Keratinocyte (primary cell): ENCODE results near the gene TMC8. TPM values are rescaled to one million over a fixed set of nuclear protein-coding genes. Genes with fewer than 3 reads are reported as not detected.

Source experiments
- DNase-seq: peaks from one replicate; pipeline ENCODE4 v3.0.0-alpha.2; 2011; ENCODE audit warnings: low read depth, missing footprints, low spot score
- FAIRE-seq: peaks from 2 replicates; lab custom pipeline; 2011; peaks lifted over from hg19 to GRCh38; lab: Jason Lieb, UNC
- H2AFZ ChIP-seq: 2 replicates; pipeline ENCODE4 v1.6.0; 2012; ENCODE audit warnings: low read length, control low read depth, inconsistent platforms; ENCODE audit not compliant: control insufficient read depth
- H3K27ac ChIP-seq: 2 replicates; pipeline ENCODE4 v1.5.1; 2011; ENCODE audit warnings: low read length; ENCODE audit not compliant: control insufficient read depth, insufficient read depth
- H3K27me3 ChIP-seq: 3 replicates; pipeline ENCODE4 v1.6.0; 2011; ENCODE audit warnings: low read length; ENCODE audit not compliant: control insufficient read depth, insufficient read depth; ENCODE audit errors: extremely low read depth
- H3K36me3 ChIP-seq, 2 experiments: 2 replicates in 1 of 2; 3 replicates in 1 of 2; pipeline ENCODE4 v1.5.1; 2011; ENCODE audit warnings: low read length in 2 of 2, mild to moderate bottlenecking in 1 of 2; ENCODE audit not compliant: control insufficient read depth in 2 of 2, insufficient read depth in 2 of 2; ENCODE audit errors: extremely low read depth in 1 of 2
- H3K4me1 ChIP-seq: 3 replicates; pipeline ENCODE4 v1.5.1; 2011; ENCODE audit warnings: low read length; ENCODE audit not compliant: control insufficient read depth, insufficient read depth; ENCODE audit errors: extremely low read depth
- H3K4me2 ChIP-seq: 3 replicates; pipeline ENCODE4 v1.6.0; 2011; ENCODE audit warnings: low read depth, low read length; ENCODE audit not compliant: control insufficient read depth, insufficient read depth; ENCODE audit errors: extremely low read depth
- H3K4me3 ChIP-seq, 3 experiments: fragments of 200-600 bp in 1 of 3; sonication (generic) in 1 of 3; 2 replicates in 2 of 3; 3 replicates in 1 of 3; pipeline ENCODE4 v1.5.1; 2011 to 2016; ENCODE audit warnings: low read length in 3 of 3, mild to moderate bottlenecking in 3 of 3, control low read depth in 2 of 3, inconsistent platforms in 1 of 3, low read depth in 1 of 3, mixed read lengths in 1 of 3, mixed run types in 1 of 3, moderate library complexity in 1 of 3; ENCODE audit not compliant: control insufficient read depth in 2 of 3, insufficient read depth in 2 of 3; ENCODE audit errors: extremely low read depth in 1 of 3
- H3K79me2 ChIP-seq: 2 replicates; pipeline ENCODE4 v1.6.0; 2012; ENCODE audit warnings: low read length; ENCODE audit not compliant: control insufficient read depth, insufficient read depth
- H3K9ac ChIP-seq: 3 replicates; pipeline ENCODE4 v1.6.0; 2011; ENCODE audit warnings: low read length; ENCODE audit not compliant: control insufficient read depth, insufficient read depth; ENCODE audit errors: extremely low read depth
- H3K9me1 ChIP-seq: 3 replicates; pipeline ENCODE4 v1.6.0; 2011; ENCODE audit warnings: low read length; ENCODE audit not compliant: control insufficient read depth, insufficient read depth; ENCODE audit errors: extremely low read depth
- H3K9me3 ChIP-seq: 2 replicates; pipeline ENCODE4 v1.5.1; 2012; ENCODE audit warnings: low read depth, low read length; ENCODE audit not compliant: control insufficient read depth
- H4K20me1 ChIP-seq: 3 replicates; pipeline ENCODE4 v1.6.0; 2011; ENCODE audit warnings: low read length; ENCODE audit not compliant: control insufficient read depth, insufficient read depth; ENCODE audit errors: extremely low read depth
- CTCF ChIP-seq, 3 experiments: IDR thresholded peaks in 1 of 3; conservative IDR thresholded peaks in 1 of 3; optimal IDR thresholded peaks in 1 of 3; 2 replicates in 2 of 3; 3 replicates in 1 of 3; pipeline versions ENCODE3 to v1.5.1; 2011; ENCODE audit warnings: low read length in 3 of 3, mild to moderate bottlenecking in 3 of 3, moderate library complexity in 2 of 3, control low read depth in 1 of 3, inconsistent platforms in 1 of 3; ENCODE audit not compliant: insufficient read depth in 2 of 3; ENCODE audit errors: extremely low read depth in 1 of 3
- EZH2 ChIP-seq: IDR thresholded peaks from one replicate; pipeline ENCODE4 v1.6.1; 2012; ENCODE audit warnings: inconsistent platforms, mild to moderate bottlenecking, low read length, moderate library complexity
- dilution Hi-C: fragments of 300-500 bp; cut with MboI; formaldehyde crosslinking; loops from one replicate; pipeline ENCODE4 v1.7.0; 2020; ENCODE audit warnings: low sequenced_read_pairs; ENCODE audit not compliant: extremely low pct_ligation_motif_present
- polyA plus RNA-seq, 5 experiments: library from polyadenylated mRNA; depleted of rRNA in 3 of 5; stranded (reverse) in 3 of 5; stranded (forward) in 1 of 5; unstranded in 1 of 5; fragments of >200 nt; gene quantifications; 1 replicate in 1 of 5; 2 replicates in 3 of 5; 3 replicates in 1 of 5; pipeline versions ENCODE4 v1.2.1 to v1.2.3, GENCODE V29; 2011 to 2012; ENCODE audit warnings: missing spikeins in 2 of 5, low read depth in 1 of 5, low replicate concordance in 1 of 5

Gene TMC8
- polyA plus RNA-seq, 1 donor (not counting 4 experiments of a cell fraction or from before 2014, with no cell fraction given): 0.14 TPM

GRCh38 chr17:78134899-78135385 is 4.4 kb downstream of the TMC8 start:
- Histone ChIP-seq H3K27me3 (peaks cover 31% of the 10 kb centered on the region), H3K36me3 (no peaks in the 10 kb centered on the region), H2AFZ (no peak overlapping the region), H3K9me1 (peaks cover 4% of the 10 kb centered on the region), H3K4me2 (no peak overlapping the region), H3K27ac (no peak overlapping the region), H3K4me3 (no peak overlapping the region), H4K20me1 (no peaks in the 10 kb centered on the region), H3K9me3 (no peaks in the 10 kb centered on the region), H3K9ac (no peak overlapping the region), H3K79me2 (no peaks in the 10 kb centered on the region), H3K4me1 (peaks cover 11% of the 10 kb centered on the region)
- FAIRE-seq (no peak), DNase-seq (no peak)
- TF ChIP-seq EZH2 (no peak), CTCF (optimal IDR thresholded peaks at IDR 0.05 in 1 of 3, IDR thresholded peaks at IDR 0.05 in 1 of 3, conservative IDR thresholded peaks at IDR 0.05 in 1 of 3; ENCODE audit: extremely low read depth in 1 of 3, insufficient read depth in 2 of 3, low read length in 3 of 3) (no peak)
- dilution Hi-C loops: no loop called here

GRCh38 chr17:78135858-78136500 is 5.4 kb downstream of the TMC8 start:
- FAIRE-seq (no peak), DNase-seq (no peak)
- peaks cover 24% of the 10 kb centered on the region for H3K27me3 ChIP-seq
- no peaks in the 10 kb centered on the region for H3K9me3 ChIP-seq
- TF ChIP-seq CTCF (optimal IDR thresholded peaks at IDR 0.05 in 1 of 3, IDR thresholded peaks at IDR 0.05 in 1 of 3, conservative IDR thresholded peaks at IDR 0.05 in 1 of 3; ENCODE audit: extremely low read depth in 1 of 3, insufficient read depth in 2 of 3, low read length in 3 of 3): no peak
- no peak for TF ChIP-seq EZH2
- no peaks in the 10 kb centered on the region for H3K79me2 ChIP-seq
- H3K4me1 ChIP-seq: peaks cover 19% of the 10 kb centered on the region
- dilution Hi-C loops: no loop called here
- no peaks in the 10 kb centered on the region for H4K20me1 ChIP-seq
- H3K9ac ChIP-seq: no peak overlapping the region
- peaks cover 4% of the 10 kb centered on the region for H3K9me1 ChIP-seq
- H3K4me3 ChIP-seq: no peak overlapping the region
- no peak overlapping the region for H3K4me2 ChIP-seq
- no peak overlapping the region for H2AFZ ChIP-seq
- H3K27ac ChIP-seq: no peak overlapping the region
- H3K36me3 ChIP-seq: no peaks in the 10 kb centered on the region
